Peyer's patch (tissue), 4 donors: Measurements from ENCODE around the gene ZBTB7A.

Experiments used
- CTCF ChIP-seq, 6 experiments: fragments of 450-650 bp in 4 of 6; fragments of 200-600 bp in 2 of 6; sonication (generic) in 1 of 6; IDR thresholded peaks; one replicate each; pipeline ENCODE4 v1.5.1; 2017 to 2019; ENCODE audit warnings: antibody characterized with exemption in 6 of 6, mild to moderate bottlenecking in 3 of 6, moderate library complexity in 1 of 6
- POLR2A ChIP-seq, 2 donors: fragments of 450-650 bp; IDR thresholded peaks; one replicate each; pipeline ENCODE4 v1.5.1; 2017; ENCODE audit warnings: antibody characterized with exemption in 2 of 2, mild to moderate bottlenecking in 2 of 2, moderate library complexity in 2 of 2

DNA sequence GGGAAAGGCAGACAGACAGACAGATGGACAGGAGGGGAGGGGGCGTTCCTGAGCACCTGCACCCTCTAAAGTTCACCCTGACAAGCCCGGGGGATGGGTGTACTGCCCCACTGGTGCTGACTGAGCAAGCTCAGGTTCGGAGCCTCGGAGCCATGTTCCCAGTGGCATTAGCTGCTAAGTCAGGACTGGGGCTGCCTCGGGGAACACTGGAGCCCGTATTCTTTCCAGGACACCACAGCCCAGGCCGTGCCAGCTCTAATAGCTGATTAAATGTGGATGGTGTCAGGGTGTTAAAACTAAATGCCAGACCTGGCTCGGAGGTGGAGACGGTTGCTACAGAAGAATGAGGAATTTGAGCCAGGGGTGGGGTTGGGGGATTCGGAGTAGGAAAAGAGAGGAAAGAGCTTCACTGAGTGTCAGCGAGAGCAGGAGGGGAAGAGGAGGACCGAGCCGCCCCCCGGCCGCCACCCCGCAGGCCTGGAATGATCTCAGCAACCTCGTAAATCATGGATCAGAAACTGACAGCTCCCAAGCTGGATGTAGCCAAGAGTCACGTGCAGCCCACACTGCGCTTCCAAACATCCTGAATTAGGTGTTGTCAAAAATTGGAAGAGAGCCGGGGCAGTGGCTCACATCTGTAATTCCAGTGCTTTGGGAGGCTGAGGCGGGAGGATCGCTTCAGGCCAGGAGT lies 46.8 kb upstream of the ZBTB7A start:
- TF ChIP-seq POLR2A (IDR thresholded peaks at IDR 0.05) (no peak), CTCF (IDR thresholded peaks at IDR 0.05) (no peak)
